ENCODE measurements around the gene PIGU.

GRCh38 chr20:34691838-34692237 is 14.9 kb upstream of the PIGU start:
- TF ChIP-seq CTCF (IDR thresholded peaks at IDR 0.05; ENCODE audit: insufficient read depth, low read length) (no peak), GABPA (IDR thresholded peaks at IDR 0.05; ENCODE audit: low read depth) (no peak), REST (IDR thresholded peaks at IDR 0.05; ENCODE audit: insufficient replicate concordance, low read depth) (no peak), POLR2AphosphoS5 (IDR thresholded peaks at IDR 0.05; ENCODE audit: low read depth) (no peak), SPI1 (IDR thresholded peaks at IDR 0.05; ENCODE audit: borderline replicate concordance, low read depth) (no peak)

All from HL-60 (cell line).